MCF 10A (cell line): ENCODE results near the gene TMEM198. TPM values are rescaled to one million over a fixed set of nuclear protein-coding genes. Genes with fewer than 3 reads are reported as not detected.

ENCODE experiments used
- BruUV-seq: library from RNA; stranded (reverse); fragments of 400-500 nt; replicated peaks from 2 replicates; lab custom pipeline; 2021; lab: Mats Ljungman, UMichigan
- CTCF ChIA-PET: fragments of 300-600 bp; sonication (Branson Sonifier 250); formaldehyde crosslinking; extraction: SDS; loops from one replicate; lab custom pipeline; 2021; ENCODE audit warnings: antibody characterized with exemption, inconsistent platforms; lab: Yijun Ruan, JAX
- POLR2A ChIA-PET: fragments of 300-600, 350-650 bp; sonication (Branson Sonifier 250); formaldehyde crosslinking; extraction: SDS; loops from one replicate; lab custom pipeline; 2020; ENCODE audit warnings: antibody characterized with exemption, inconsistent platforms; lab: Yijun Ruan, JAX
- DNase-seq: peaks from one replicate; pipeline ENCODE4 v3.0.0-alpha.2; 2018; ENCODE audit not compliant: unreplicated experiment
- H3K27ac Mint-ChIP-seq: one replicate; pipeline ENCODE4 v1.8.0; 2022; ENCODE audit warnings: mild to moderate bottlenecking, low read depth, mixed read lengths; ENCODE audit not compliant: unreplicated experiment
- H3K27me3 Mint-ChIP-seq: one replicate; pipeline ENCODE4 v1.8.0; 2022; ENCODE audit warnings: mixed read lengths; ENCODE audit not compliant: insufficient read depth, unreplicated experiment
- H3K36me3 Mint-ChIP-seq: one replicate; pipeline ENCODE4 v1.8.0; 2022; ENCODE audit warnings: mild to moderate bottlenecking, moderate library complexity, mixed read lengths; ENCODE audit not compliant: insufficient read depth, unreplicated experiment
- H3K4me1 Mint-ChIP-seq: one replicate; pipeline ENCODE4 v1.8.0; 2022; ENCODE audit warnings: mixed read lengths; ENCODE audit not compliant: insufficient read depth, unreplicated experiment
- H3K4me3 Mint-ChIP-seq: one replicate; pipeline ENCODE4 v1.8.0; 2022; ENCODE audit warnings: mild to moderate bottlenecking, moderate library complexity, mixed read lengths; ENCODE audit not compliant: unreplicated experiment
- H3K9me3 Mint-ChIP-seq: one replicate; pipeline ENCODE4 v1.8.0; 2022; ENCODE audit warnings: mixed read lengths; ENCODE audit not compliant: unreplicated experiment
- intact Hi-C: fragments of 100-400 bp; cut with micrococcal nuclease; formaldehyde crosslinking; loops from 2 replicates; pipeline ENCODE4 v1.14.1; 2022
- total RNA-seq: library from RNA; stranded (reverse); gene quantifications from 2 replicates; pipeline ENCODE4 v1.2.3, GENCODE V29; 2022
- TF ChIP-seq, protein P1 (sequence below): fragments of 200-600 bp; IDR thresholded peaks from one replicate; pipeline ENCODE4 v1.8.0; 2022; ENCODE audit warnings: antibody characterized with exemption, mild to moderate bottlenecking; ENCODE audit not compliant: unreplicated experiment

Gene TMEM198
- total RNA-seq, 1 experiment from 2014 or later, result 6.3 TPM

DNA sequence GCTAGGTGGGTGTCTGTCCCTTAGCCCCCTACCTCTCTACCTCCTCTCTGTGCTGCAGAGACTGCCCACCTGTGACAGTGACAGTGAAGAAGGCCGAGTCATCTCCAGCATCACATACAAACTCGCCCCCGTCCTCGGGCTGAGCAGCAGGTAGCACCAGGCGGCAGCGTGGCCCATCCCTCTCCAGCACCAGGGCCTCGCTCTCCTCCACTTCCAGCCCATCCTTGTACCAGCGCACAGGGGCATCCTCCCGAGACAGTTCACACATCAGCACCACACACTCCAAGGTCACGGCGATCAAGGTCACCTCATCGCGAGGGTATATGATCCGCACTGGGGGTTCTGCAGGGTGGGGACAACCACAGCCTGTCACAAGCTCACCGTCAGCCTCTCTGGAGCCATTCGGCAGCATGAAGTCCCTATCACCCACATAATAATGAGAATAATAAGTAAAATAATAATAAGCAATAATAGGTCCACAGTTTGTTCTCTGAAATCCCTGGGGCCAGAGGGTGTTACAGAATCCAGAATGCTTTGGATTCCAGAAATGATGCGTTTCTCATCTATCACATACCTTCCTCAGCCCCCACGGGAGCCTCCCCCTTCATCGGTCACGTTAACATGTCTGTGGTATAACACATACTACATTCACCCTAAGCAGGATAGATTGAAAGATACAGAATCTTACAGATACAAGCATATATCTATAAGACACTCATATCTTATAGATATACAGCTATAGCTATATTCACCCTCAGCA, 15.5 kb downstream of the TMEM198 start:
- no TSS peak for BruUV-seq
- H3K4me1 Mint-ChIP-seq, result no peaks in the 10 kb centered on the region
- H3K4me3 Mint-ChIP-seq, result no peak overlapping the region
- intact Hi-C loops, result no loop called here
- CTCF ChIA-PET, result interaction anchor here (0.6 to 4.6 kb wide), 32 partner anchors 8 to 1094 kb away, joined by 3 to 23 read pairs (median 6); partner anchors contain the start of genes CHPF, INHA, OBSL1 and STK11IP
- peaks cover 4% of the 10 kb centered on the region for H3K36me3 Mint-ChIP-seq
- no peak overlapping the region for H3K27ac Mint-ChIP-seq
- H3K9me3 Mint-ChIP-seq, result no peaks in the 10 kb centered on the region
- POLR2A ChIA-PET, result no interaction called here
- no peak for DNase-seq
- TF ChIP-seq, protein P1, sequence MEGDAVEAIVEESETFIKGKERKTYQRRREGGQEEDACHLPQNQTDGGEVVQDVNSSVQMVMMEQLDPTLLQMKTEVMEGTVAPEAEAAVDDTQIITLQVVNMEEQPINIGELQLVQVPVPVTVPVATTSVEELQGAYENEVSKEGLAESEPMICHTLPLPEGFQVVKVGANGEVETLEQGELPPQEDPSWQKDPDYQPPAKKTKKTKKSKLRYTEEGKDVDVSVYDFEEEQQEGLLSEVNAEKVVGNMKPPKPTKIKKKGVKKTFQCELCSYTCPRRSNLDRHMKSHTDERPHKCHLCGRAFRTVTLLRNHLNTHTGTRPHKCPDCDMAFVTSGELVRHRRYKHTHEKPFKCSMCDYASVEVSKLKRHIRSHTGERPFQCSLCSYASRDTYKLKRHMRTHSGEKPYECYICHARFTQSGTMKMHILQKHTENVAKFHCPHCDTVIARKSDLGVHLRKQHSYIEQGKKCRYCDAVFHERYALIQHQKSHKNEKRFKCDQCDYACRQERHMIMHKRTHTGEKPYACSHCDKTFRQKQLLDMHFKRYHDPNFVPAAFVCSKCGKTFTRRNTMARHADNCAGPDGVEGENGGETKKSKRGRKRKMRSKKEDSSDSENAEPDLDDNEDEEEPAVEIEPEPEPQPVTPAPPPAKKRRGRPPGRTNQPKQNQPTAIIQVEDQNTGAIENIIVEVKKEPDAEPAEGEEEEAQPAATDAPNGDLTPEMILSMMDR, result no peak
- no peaks in the 10 kb centered on the region for H3K27me3 Mint-ChIP-seq

DNA sequence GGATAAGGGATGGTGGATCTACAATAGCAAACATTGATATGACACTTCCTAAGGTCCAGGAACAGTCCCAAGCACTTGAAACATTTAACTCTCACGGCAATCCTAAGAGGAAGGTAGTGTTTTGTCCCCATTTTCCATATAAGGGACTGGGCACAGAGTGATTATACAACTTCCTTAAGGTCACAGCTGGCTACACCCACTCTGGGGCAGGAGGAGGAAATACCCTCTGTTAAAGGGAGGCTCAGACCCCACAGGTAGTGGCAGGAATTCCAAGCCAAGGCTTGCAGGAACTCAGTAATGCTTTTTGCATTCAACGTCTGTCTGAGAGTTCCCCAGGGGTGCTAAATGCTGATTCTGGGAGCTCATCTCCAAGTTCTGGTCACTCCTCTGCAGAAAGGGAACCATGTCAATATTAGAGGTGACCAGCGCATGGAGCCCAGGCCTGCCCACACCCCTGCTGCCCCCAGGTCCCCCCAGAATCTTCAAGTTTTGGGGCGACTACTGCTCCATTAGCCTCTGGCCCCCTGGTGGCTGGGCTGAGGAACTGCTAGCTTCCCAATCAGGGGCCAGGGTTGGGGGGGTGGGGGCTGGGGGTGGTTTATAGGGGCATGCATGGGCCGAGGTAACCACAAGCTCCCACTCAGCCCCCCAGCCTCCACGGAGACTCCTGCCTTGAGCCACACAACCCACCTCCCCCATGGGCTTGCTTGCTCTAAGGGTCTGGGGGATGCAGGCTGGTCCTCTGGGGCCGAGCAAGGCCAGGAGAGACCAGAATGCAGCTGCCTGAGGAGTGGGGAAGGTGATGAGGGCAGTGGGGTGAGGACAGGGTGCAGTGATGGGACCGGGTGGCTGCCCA, 16.4 kb downstream of the TMEM198 start:
- intact Hi-C loops, result no loop called here
- POLR2A ChIA-PET, result interaction anchor here (0.8 to 1.9 kb wide), 3 partner anchors 8 to 37 kb away, joined by 3 to 6 read pairs (median 3); partner anchors contain the start of genes CHPF, STK11IP and TMEM198

DNA sequence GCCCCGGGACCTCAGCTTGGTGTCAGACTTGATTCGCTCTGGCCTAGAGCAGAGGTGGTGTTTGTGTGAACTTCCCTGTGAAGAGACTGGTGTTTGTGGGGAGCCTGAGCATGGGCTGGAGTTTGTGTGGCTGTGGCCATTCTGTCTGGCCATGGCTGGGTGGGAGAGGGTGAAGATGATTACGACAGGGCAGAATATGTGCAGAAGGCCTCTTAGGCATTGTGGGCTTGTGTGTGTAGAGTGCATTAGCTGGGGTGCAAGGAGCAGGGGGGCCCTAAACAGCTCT, 17.0 kb downstream of the TMEM198 start:
- CTCF ChIA-PET, result interaction anchor here (0.6 to 4.6 kb wide), 29 partner anchors 8 to 850 kb away, joined by 3 to 23 read pairs (median 8); partner anchors contain the start of genes CHPF, INHA, OBSL1 and TMEM198
- H3K27ac Mint-ChIP-seq, result no peak overlapping the region

More for the DNA sequence above, 16.4 kb downstream of the TMEM198 start:
- Mint-ChIP-seq H3K36me3 (peaks cover 4% of the 10 kb centered on the region), H3K4me1 (no peaks in the 10 kb centered on the region), H3K4me3 (no peak overlapping the region), H3K27me3 (no peaks in the 10 kb centered on the region), H3K9me3 (no peaks in the 10 kb centered on the region), H3K27ac (no peak overlapping the region)
- DNase-seq, result no peak
- CTCF ChIA-PET, result interaction anchor here (0.6 to 4.6 kb wide), 39 partner anchors 8 to 850 kb away, joined by 3 to 23 read pairs (median 5); partner anchors contain the start of genes CHPF, INHA, OBSL1 and STK11IP
- BruUV-seq, result no TSS peak
- TF ChIP-seq, protein P1, result peak; percentile 80

More for the DNA sequence above, 17.0 kb downstream of the TMEM198 start:
- Mint-ChIP-seq H3K4me3 (no peak overlapping the region), H3K9me3 (no peaks in the 10 kb centered on the region), H3K36me3 (peaks cover 4% of the 10 kb centered on the region), H3K27me3 (no peaks in the 10 kb centered on the region), H3K4me1 (no peaks in the 10 kb centered on the region)
- no TSS peak for BruUV-seq
- POLR2A ChIA-PET, result interaction anchor here (0.8 to 1.9 kb wide), 3 partner anchors 8 to 37 kb away, joined by 3 to 6 read pairs (median 3); partner anchors contain the start of genes CHPF, STK11IP and TMEM198
- TF ChIP-seq, protein P1, result no peak
- intact Hi-C loops, result no loop called here
- no peak for DNase-seq
